ENCODE data around the gene SEC63. TPM values are rescaled to one million over a fixed set of nuclear protein-coding genes. Genes with fewer than 3 reads are reported as not detected.
A peak's percentile ranks its signal among the peaks of the same experiment; 100 is the strongest.
"Not testable (repeated sequence)": the region's sequence is repeated elsewhere in the genome, so short reads cannot be mapped to it uniquely, and the experiment has no call there.

SEC63 gene
- total RNA-seq, 4 donors from 2014 or later, result 24.6 to 50.3 (median 28.5) TPM

DNA sequence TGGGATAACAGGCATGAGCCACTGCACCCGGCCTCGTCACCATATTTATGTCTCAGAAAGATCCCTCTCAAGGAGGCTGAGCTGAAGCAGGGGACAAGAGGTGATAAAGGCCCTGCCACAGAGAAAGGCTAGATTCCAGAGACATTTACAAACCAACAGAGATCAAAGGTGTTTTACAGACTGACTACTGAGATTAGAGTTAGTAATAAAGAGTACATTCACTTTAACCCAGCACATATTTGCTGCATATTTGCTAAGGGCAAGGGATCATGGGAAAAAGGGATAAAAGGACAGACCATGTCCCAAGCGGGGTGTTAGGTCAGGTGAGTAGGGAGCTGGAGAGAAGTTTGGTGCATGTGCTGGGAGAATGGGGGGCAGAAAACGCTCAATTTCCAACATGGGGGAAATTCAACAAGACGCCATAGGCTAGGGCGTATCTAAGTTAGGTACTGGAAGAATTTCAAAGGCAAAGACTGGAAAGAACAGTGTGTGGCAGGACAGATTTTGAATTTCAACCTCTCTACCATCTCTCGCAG, 43.8 kb upstream of the SEC63 start:
- Histone ChIP-seq H3K36me3 (no peaks in the 10 kb centered on the region), H3K27me3 (no peaks in the 10 kb centered on the region), H3K27ac (peak overlapping the region; percentile 75 to 89 (median 86)), H3K4me1 (peaks cover 0 to 19% (median 15%) of the 10 kb centered on the region in 4 donors), H3K9me3 (no peaks in the 10 kb centered on the region), H3K4me3 (no peak overlapping the region)
- in situ Hi-C loops (cut with MboI; ENCODE audit: low pct_ligation_motif_present in 1 of 4, low pct_unique_long_range_greater_than_20kb in 1 of 4, low sequenced_read_pairs in 3 of 4) (no loop called here), intact Hi-C loops (cut with DNase I; ENCODE audit: low total_unique reads) (no loop called here)
- WGBS, 2 donors (ENCODE audit: low coverage in 1 of 2), result 47 to 53% methylated on average over 5 to 7 of the region's 7 CpGs
- DNase-seq, result no peak
- TF ChIP-seq POLR2AphosphoS5 (IDR thresholded peaks at IDR 0.05) (no peak), EP300 (IDR thresholded peaks at IDR 0.05; ENCODE audit: low read depth) (no peak), POLR2A (IDR thresholded peaks at IDR 0.05) (no peak)
- TF ChIP-seq, protein P1, sequence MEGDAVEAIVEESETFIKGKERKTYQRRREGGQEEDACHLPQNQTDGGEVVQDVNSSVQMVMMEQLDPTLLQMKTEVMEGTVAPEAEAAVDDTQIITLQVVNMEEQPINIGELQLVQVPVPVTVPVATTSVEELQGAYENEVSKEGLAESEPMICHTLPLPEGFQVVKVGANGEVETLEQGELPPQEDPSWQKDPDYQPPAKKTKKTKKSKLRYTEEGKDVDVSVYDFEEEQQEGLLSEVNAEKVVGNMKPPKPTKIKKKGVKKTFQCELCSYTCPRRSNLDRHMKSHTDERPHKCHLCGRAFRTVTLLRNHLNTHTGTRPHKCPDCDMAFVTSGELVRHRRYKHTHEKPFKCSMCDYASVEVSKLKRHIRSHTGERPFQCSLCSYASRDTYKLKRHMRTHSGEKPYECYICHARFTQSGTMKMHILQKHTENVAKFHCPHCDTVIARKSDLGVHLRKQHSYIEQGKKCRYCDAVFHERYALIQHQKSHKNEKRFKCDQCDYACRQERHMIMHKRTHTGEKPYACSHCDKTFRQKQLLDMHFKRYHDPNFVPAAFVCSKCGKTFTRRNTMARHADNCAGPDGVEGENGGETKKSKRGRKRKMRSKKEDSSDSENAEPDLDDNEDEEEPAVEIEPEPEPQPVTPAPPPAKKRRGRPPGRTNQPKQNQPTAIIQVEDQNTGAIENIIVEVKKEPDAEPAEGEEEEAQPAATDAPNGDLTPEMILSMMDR (IDR thresholded peaks at IDR 0.05), result no peak

DNA sequence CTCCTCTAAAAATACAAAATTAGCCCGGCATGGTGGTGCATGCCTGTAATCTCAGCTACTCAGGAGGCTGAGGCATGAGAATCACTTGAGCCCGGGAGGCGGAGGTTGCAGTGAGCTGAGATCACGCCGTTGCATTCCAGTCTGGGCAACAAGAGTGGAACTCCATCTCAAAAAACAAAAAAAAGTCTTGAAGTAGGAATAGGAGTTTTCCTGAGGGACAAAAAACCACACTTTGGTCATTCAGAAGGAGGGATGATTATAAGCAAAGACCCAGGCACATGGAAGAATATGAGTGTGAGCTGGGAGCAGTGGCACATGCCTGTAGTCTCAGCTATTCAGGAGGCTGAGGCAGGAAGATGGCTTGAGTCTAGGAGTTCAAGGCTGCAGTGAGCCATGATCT, 42.3 kb upstream of the SEC63 start:
- H3K9me3 ChIP-seq; H3K27me3 ChIP-seq; in situ Hi-C loops (cut with MboI; ENCODE audit: low pct_ligation_motif_present in 1 of 4, low pct_unique_long_range_greater_than_20kb in 1 of 4, low sequenced_read_pairs in 3 of 4); H3K36me3 ChIP-seq; H3K4me3 ChIP-seq; intact Hi-C loops (cut with DNase I; ENCODE audit: low total_unique reads); H3K27ac ChIP-seq; DNase-seq: not testable (repeated sequence)
- WGBS, 2 donors (ENCODE audit: low coverage in 1 of 2), result 93 to 100% methylated on average over 4 to 5 of the region's 5 CpGs
- H3K4me1 ChIP-seq, result peaks cover 0 to 19% (median 15%) of the 10 kb centered on the region in 4 donors

DNA sequence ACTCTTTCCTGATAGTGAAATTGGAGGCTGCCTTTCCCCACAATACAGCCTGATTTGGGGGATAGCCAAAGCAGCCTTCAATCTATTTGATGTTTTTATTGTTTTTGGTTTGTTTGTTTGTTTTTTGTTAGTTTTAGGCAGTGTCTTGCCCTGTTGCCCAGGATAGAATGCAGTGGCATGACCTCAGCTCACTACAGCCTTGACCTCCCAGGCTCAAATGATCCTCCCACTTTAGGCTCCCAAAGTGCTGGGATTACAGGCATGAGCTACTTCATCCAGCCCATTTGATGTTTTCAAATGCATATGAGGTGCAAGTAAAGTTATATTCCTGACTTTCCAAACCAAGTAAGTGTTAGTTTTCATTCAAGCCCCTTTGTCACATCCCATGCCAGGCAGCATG, 41.3 kb upstream of the SEC63 start:
- Histone ChIP-seq H3K27me3 (no peaks in the 10 kb centered on the region), H3K4me1 (peaks cover 0 to 19% (median 15%) of the 10 kb centered on the region in 4 donors), H3K36me3 (no peaks in the 10 kb centered on the region), H3K4me3 (no peak overlapping the region), H3K9me3 (no peaks in the 10 kb centered on the region), H3K27ac (no peak overlapping the region)
- no peak for DNase-seq
- in situ Hi-C loops (cut with MboI; ENCODE audit: low pct_ligation_motif_present in 1 of 4, low pct_unique_long_range_greater_than_20kb in 1 of 4, low sequenced_read_pairs in 3 of 4), result no loop called here
- intact Hi-C loops (cut with DNase I; ENCODE audit: low total_unique reads), result no loop called here
- TF ChIP-seq POLR2A (IDR thresholded peaks at IDR 0.05) (no peak), POLR2AphosphoS5 (IDR thresholded peaks at IDR 0.05) (no peak), EP300 (IDR thresholded peaks at IDR 0.05; ENCODE audit: low read depth) (no peak)
- TF ChIP-seq, protein P1 (IDR thresholded peaks at IDR 0.05), result no peak

DNA sequence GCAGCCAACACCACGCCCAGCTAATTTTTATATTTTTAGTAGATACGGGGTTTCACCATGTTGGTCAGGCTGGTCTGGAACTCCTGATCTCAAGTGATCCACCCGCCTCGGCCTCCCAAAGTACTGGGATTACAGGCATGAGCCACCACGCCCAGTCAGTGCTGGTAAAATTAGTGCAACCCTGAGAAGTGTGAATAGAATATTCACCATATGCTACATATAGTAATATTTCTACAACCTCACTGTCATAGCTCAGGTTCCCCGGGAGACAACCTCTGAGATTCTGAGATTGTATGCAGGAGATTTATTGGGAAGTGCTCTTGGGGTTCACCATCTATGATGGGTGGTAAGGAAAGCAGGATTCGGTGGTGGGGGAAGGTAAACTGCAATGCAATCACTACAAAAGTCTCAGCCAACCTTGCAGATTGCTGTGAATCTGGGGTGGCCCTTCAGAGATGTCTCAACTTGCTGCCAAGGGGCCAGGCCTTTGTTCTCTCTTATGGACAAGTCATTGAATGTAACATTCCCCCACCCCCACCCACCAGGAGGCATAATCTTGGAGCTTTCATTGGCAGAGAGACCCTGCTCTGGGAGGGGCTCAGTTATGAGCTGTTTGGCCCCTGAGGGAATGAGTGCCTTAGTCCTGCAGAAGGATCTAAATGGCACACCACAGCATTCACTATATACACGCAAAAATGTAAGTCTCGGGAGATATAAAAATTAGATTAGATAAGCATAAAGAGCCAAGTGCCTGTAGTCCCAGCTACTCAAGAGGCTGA, 34.0 kb upstream of the SEC63 start:
- WGBS, 2 donors (ENCODE audit: low coverage in 1 of 2), result 66 to 83% methylated on average over 4 to 9 of the region's 9 CpGs
- DNase-seq, result no peak
- no peaks in the 10 kb centered on the region for H3K27me3 ChIP-seq
- in situ Hi-C loops (cut with MboI; ENCODE audit: low pct_ligation_motif_present in 1 of 4, low pct_unique_long_range_greater_than_20kb in 1 of 4, low sequenced_read_pairs in 3 of 4), result no loop called here
- no peaks in the 10 kb centered on the region for H3K4me1 ChIP-seq
- no peaks in the 10 kb centered on the region for H3K36me3 ChIP-seq
- H3K4me3 ChIP-seq, result no peak overlapping the region
- intact Hi-C loops (cut with DNase I; ENCODE audit: low total_unique reads), result no loop called here
- TF ChIP-seq, protein P1 (IDR thresholded peaks at IDR 0.05), result no peak
- no peak for TF ChIP-seq POLR2AphosphoS5 (IDR thresholded peaks at IDR 0.05)
- no peak for TF ChIP-seq EP300 (IDR thresholded peaks at IDR 0.05; ENCODE audit: low read depth)
- no peak for TF ChIP-seq POLR2A (IDR thresholded peaks at IDR 0.05)
- no peak overlapping the region for H3K27ac ChIP-seq
- no peaks in the 10 kb centered on the region for H3K9me3 ChIP-seq
